Nephron progenitor cell (in vitro differentiated cells): ENCODE data around the gene PIP4K2C.
A peak's percentile ranks its signal among the peaks of the same experiment; 100 is the strongest.

ENCODE experiments used
- DNase-seq: peaks from one replicate; pipeline ENCODE4 v3.0.0; 2021
- H3K27ac Mint-ChIP-seq: 2 replicates; pipeline ENCODE4 v1.8.0; 2021; ENCODE audit warnings: mild to moderate bottlenecking, moderate library complexity, mixed read lengths
- H3K27me3 Mint-ChIP-seq: 2 replicates; pipeline ENCODE4 v1.8.0; 2021; ENCODE audit warnings: mild to moderate bottlenecking, low read depth, mixed read lengths; ENCODE audit not compliant: poor library complexity
- H3K36me3 Mint-ChIP-seq: 2 replicates; pipeline ENCODE4 v1.8.0; 2021; ENCODE audit warnings: low read depth, mixed read lengths
- H3K4me1 Mint-ChIP-seq: 2 replicates; pipeline ENCODE4 v1.8.0; 2021; ENCODE audit warnings: mixed read lengths
- H3K4me3 Mint-ChIP-seq: 2 replicates; pipeline ENCODE4 v1.8.0; 2021; ENCODE audit warnings: mild to moderate bottlenecking, moderate library complexity, mixed read lengths
- H3K9me3 Mint-ChIP-seq: 2 replicates; pipeline ENCODE4 v1.8.0; 2021; ENCODE audit warnings: mild to moderate bottlenecking, moderate library complexity, mixed read lengths
- TF ChIP-seq, protein P1 (sequence below): fragments of 200-600 bp; sonication (generic); IDR thresholded peaks from 2 replicates; pipeline ENCODE4 v1.5.0; 2021; ENCODE audit warnings: antibody characterized with exemption

PIP4K2C gene

DNA sequence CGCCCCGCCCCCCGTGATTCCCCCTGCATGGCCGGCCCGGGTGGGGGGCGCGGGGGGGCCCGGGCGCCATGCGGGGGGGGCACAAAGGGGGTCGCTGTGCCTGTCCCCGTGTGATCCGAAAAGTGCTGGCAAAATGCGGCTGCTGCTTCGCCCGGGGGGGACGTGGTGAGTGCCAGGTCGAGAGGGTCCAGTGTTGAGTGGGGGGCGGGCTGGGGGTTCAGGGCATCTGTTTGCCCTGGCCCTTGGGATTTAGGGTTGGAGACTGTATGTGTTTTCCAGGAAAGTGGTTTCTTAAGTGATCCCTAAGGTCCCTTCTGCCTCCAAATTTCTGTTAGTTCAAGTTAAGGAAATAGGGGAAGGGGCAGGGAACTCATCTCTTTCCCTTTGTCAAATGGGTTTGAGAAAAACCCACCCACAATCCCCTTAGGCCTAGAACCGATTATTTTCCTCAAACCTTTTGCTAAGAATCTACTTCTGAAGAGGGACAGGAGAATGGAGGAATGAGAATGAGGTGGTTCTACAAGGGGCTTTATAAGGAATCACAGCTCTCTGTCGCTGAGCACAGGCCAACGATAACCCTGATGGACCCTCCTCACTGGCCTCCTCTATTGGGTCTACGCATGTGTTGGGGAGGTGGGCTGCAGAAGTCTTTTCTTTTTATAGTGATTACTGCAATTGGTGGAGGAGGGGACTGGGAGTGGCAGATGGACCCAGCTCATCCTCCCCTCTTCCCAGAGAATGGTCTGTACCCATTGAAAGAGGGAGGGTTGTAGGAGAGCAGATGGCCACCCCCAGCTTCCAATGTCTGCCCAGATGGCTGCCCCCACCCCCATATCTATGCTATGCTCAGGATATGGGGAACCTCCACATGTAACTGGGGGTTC is 21.1 kb downstream of the PIP4K2C start:
- TF ChIP-seq, protein P1, sequence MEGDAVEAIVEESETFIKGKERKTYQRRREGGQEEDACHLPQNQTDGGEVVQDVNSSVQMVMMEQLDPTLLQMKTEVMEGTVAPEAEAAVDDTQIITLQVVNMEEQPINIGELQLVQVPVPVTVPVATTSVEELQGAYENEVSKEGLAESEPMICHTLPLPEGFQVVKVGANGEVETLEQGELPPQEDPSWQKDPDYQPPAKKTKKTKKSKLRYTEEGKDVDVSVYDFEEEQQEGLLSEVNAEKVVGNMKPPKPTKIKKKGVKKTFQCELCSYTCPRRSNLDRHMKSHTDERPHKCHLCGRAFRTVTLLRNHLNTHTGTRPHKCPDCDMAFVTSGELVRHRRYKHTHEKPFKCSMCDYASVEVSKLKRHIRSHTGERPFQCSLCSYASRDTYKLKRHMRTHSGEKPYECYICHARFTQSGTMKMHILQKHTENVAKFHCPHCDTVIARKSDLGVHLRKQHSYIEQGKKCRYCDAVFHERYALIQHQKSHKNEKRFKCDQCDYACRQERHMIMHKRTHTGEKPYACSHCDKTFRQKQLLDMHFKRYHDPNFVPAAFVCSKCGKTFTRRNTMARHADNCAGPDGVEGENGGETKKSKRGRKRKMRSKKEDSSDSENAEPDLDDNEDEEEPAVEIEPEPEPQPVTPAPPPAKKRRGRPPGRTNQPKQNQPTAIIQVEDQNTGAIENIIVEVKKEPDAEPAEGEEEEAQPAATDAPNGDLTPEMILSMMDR: no peak
- H3K4me1 Mint-ChIP-seq: peaks cover 24% of the 10 kb centered on the region
- peaks cover 83% of the 10 kb centered on the region for H3K27me3 Mint-ChIP-seq
- H3K9me3 Mint-ChIP-seq: no peaks in the 10 kb centered on the region
- H3K4me3 Mint-ChIP-seq: peak overlapping the region; percentile 81
- no peak overlapping the region for H3K27ac Mint-ChIP-seq
- peaks cover 63% of the 10 kb centered on the region for H3K36me3 Mint-ChIP-seq
- DNase-seq: no peak

DNA sequence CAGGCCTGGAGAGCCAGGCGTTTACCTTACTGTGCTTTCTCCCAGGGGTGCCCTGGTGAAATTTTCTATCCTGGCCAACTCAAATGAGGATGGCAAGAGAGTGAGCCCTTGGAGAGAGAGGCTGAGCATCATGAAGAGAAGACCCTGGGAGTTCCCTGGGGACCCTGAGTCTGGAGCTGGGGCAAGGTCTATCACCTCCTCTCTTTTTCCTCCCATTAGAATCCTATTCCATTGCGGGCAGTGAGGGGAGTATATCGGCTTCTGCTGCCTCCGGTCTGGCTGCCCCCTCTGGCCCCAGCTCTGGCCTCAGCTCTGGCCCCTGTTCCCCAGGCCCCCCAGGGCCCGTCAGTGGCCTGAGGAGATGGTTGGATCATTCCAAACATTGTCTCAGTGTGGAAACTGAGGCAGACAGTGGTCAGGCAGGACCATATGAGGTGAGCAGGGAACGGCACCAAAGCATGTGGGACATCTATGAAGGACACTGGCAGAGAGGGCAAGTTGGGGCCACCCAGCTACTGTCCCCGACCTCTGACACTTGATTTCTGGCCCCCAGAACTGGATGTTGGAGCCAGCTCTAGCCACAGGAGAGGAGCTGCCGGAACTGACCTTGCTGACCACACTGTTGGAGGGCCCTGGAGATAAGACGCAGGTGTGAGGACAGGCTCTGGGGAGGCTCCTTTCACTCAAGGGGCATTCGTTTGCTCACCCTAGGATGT is 21.9 kb downstream of the PIP4K2C start:
- Mint-ChIP-seq H3K36me3 (peaks cover 65% of the 10 kb centered on the region), H3K4me1 (peaks cover 24% of the 10 kb centered on the region), H3K4me3 (peak overlapping the region; percentile 81), H3K9me3 (no peaks in the 10 kb centered on the region), H3K27me3 (peaks cover 86% of the 10 kb centered on the region), H3K27ac (no peak overlapping the region)
- TF ChIP-seq, protein P1: no peak
- no peak for DNase-seq

DNA sequence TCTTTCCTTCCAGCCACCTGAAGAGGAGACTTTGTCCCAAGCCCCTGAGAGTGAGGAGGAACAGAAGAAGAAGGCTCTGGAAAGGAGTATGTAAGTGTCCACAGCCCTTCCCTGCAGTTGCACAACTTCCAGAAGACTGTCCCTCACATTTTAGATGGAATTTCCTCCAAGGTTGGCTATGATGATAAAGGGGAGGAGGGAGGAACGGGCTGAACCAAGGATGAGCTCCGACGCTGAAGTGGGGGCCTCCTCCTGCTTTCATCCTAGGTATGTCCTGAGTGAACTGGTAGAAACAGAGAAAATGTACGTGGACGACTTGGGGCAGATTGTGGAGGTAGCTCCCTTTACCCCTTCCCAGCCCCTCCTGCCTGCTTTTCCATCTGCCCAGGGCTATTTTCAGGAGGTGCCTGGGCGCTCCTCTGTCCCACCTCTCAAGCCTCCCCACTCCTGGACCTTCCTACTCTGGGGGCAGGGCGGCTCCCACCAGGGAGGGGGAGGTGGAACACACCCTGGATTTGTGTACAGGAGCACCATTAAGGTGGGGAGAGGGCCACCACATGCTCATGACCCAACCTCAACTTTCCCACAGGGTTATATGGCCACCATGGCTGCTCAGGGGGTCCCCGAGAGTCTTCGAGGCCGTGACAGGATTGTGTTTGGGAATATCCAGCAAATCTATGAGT is 22.6 kb downstream of the PIP4K2C start:
- H3K9me3 Mint-ChIP-seq: no peaks in the 10 kb centered on the region
- peaks cover 63% of the 10 kb centered on the region for H3K36me3 Mint-ChIP-seq
- H3K4me1 Mint-ChIP-seq: peaks cover 24% of the 10 kb centered on the region
- no peak for DNase-seq
- H3K27ac Mint-ChIP-seq: no peak overlapping the region
- no peak overlapping the region for H3K4me3 Mint-ChIP-seq
- TF ChIP-seq, protein P1: no peak
- peaks cover 89% of the 10 kb centered on the region for H3K27me3 Mint-ChIP-seq

DNA sequence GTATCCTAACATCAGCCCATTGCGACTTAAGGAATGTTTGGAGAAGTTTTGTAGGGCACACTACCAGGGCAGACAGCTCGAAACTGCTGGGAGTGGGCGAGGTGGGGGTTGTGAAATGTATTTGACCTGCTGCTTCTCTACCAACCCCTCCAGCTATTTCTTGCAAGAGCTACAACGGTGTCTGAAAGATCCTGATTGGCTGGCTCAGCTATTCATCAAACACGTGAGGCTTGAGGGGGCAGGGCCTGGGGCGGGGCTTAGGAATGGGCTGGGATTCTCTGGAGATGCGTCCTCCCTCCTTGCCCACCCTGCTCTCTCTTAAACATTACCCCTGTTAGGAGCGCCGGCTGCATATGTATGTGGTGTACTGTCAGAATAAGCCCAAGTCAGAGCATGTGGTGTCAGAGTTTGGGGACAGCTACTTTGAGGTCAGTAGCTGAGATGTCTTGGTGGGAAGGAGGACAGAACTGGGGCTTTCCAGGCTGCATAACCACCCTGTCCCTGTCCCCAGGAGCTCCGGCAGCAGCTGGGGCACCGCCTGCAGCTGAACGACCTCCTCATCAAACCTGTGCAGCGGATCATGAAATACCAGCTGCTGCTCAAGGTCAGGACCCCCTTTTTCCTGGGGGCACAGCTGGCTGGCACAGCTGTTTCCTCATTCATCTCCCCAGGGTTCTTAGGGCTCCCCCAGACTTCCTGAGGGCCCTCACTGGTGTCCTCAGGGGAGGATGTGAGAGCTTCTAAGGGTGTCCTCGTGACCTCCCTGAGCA is 23.4 kb downstream of the PIP4K2C start:
- peaks cover 3% of the 10 kb centered on the region for H3K9me3 Mint-ChIP-seq
- TF ChIP-seq, protein P1: no peak
- H3K4me3 Mint-ChIP-seq: no peak overlapping the region
- H3K36me3 Mint-ChIP-seq: peaks cover 56% of the 10 kb centered on the region
- peaks cover 92% of the 10 kb centered on the region for H3K27me3 Mint-ChIP-seq
- peak; percentile 29 for DNase-seq
- no peak overlapping the region for H3K27ac Mint-ChIP-seq
- peaks cover 27% of the 10 kb centered on the region for H3K4me1 Mint-ChIP-seq

DNA sequence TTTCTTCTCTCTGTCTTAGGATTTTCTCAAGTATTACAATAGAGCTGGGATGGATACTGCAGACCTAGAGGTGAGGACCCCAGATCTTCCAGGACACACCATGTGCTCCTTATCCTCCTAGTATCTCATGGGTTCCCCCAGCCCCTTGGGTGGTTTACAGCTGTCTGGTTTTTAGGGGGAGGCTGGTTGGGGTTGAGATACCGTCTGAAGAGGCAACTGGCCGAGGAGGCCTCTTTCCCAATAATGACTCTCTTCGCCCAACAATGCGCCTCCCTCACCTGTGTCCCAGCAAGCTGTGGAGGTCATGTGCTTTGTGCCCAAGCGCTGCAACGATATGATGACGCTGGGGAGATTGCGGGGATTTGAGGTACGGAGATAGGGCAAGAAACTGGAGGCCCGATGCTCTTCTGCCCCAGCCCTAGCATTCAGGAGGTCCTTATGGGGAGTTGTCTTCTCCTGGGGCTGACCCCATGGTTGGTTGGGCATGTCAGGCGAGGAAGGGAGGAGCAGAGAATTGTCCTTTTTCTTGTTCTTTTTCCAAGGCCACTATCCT is 24.0 kb downstream of the PIP4K2C start:
- Mint-ChIP-seq H3K27ac (no peak overlapping the region), H3K36me3 (peaks cover 53% of the 10 kb centered on the region), H3K9me3 (peaks cover 3% of the 10 kb centered on the region), H3K4me1 (peaks cover 22% of the 10 kb centered on the region), H3K4me3 (no peak overlapping the region), H3K27me3 (peaks cover 92% of the 10 kb centered on the region)
- no peak for DNase-seq
- TF ChIP-seq, protein P1: no peak
